ENCODE results near the gene GARNL3. TPM values are rescaled to one million over a fixed set of nuclear protein-coding genes. Genes with fewer than 3 reads are reported as not detected.

Gene GARNL3
- total RNA-seq, 3 donors from 2014 or later: 13.4 to 44.8 (median 26.2) TPM

DNA sequence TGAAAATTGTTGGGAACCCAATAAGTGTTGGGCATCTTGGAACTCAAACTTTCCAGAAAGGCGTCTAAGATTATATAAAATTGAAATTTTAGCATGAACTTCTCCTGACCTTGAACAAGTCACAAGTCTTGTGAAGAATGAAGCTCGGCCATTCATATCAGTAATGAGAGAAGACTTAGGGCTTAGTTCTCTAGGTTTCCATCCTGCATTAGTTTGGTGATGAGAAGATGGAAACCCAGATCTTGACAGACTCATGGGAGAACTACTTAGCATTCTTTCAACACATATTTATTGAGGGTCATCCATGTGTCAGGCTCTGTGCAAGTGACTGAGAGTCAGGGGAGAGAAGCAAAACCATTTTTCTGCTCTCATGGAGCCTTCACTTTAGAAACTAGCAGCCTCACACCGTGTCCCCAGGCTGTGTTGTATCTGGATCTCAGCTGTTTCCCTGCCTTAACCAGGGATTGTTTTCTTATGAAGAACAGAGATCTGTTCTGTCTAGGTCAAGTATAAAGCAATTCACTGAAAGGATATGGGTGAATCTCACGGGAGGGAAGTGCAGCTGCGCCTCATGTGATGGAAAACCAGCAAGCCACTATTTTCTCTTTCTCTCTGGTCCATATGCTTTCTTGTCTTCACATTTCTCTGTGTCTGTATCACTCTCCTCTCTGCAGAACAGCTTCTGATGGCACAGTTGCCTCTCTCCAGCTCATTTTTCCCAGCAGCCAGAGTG is 3.4 kb downstream of the GARNL3 start:
- H3K36me3 ChIP-seq: no peaks in the 10 kb centered on the region
- H3K27ac ChIP-seq: no peak overlapping the region
- intact Hi-C loops (cut with DNase I; ENCODE audit: low total_unique reads): no loop called here
- H3K27me3 ChIP-seq: no peaks in the 10 kb centered on the region
- TF ChIP-seq POLR2AphosphoS5 (IDR thresholded peaks at IDR 0.05): no peak
- no peak for TF ChIP-seq POLR2A (IDR thresholded peaks at IDR 0.05)
- TF ChIP-seq, protein P1, sequence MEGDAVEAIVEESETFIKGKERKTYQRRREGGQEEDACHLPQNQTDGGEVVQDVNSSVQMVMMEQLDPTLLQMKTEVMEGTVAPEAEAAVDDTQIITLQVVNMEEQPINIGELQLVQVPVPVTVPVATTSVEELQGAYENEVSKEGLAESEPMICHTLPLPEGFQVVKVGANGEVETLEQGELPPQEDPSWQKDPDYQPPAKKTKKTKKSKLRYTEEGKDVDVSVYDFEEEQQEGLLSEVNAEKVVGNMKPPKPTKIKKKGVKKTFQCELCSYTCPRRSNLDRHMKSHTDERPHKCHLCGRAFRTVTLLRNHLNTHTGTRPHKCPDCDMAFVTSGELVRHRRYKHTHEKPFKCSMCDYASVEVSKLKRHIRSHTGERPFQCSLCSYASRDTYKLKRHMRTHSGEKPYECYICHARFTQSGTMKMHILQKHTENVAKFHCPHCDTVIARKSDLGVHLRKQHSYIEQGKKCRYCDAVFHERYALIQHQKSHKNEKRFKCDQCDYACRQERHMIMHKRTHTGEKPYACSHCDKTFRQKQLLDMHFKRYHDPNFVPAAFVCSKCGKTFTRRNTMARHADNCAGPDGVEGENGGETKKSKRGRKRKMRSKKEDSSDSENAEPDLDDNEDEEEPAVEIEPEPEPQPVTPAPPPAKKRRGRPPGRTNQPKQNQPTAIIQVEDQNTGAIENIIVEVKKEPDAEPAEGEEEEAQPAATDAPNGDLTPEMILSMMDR (IDR thresholded peaks at IDR 0.05): no peak
- no peaks in the 10 kb centered on the region for H3K9me3 ChIP-seq
- DNase-seq (ENCODE audit: low spot score in 2 of 2): no peak
- no peak overlapping the region for H3K4me3 ChIP-seq
- no peaks in the 10 kb centered on the region for H3K4me1 ChIP-seq

DNA sequence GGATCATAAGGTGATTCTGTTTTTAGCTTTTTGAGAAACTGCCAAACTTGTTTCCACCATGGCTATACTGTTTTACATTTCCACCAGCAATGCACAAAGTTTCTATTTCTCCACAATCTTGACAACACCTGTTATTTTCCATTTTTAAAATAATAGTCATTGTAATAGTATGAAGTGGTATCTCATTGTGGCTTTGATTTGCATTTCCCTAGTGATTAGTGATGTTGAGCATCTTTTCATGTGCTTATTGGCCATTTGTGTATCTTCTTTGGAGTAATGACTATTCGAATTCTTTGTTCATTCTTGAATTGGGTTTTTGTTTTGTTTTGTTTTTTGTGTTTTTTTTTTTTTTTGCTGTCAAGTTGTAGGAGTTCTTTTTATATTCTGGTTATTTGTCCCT is 4.9 kb downstream of the GARNL3 start:
- no peaks in the 10 kb centered on the region for H3K9me3 ChIP-seq
- intact Hi-C loops (cut with DNase I; ENCODE audit: low total_unique reads): no loop called here
- no peak overlapping the region for H3K27ac ChIP-seq
- no peaks in the 10 kb centered on the region for H3K36me3 ChIP-seq
- H3K27me3 ChIP-seq: no peaks in the 10 kb centered on the region
- no peaks in the 10 kb centered on the region for H3K4me1 ChIP-seq
- TF ChIP-seq POLR2AphosphoS5 (IDR thresholded peaks at IDR 0.05) (no peak), POLR2A (IDR thresholded peaks at IDR 0.05) (no peak)
- TF ChIP-seq, protein P1 (IDR thresholded peaks at IDR 0.05): no peak
- DNase-seq (ENCODE audit: low spot score in 2 of 2): no peak
- H3K4me3 ChIP-seq: no peak overlapping the region

DNA sequence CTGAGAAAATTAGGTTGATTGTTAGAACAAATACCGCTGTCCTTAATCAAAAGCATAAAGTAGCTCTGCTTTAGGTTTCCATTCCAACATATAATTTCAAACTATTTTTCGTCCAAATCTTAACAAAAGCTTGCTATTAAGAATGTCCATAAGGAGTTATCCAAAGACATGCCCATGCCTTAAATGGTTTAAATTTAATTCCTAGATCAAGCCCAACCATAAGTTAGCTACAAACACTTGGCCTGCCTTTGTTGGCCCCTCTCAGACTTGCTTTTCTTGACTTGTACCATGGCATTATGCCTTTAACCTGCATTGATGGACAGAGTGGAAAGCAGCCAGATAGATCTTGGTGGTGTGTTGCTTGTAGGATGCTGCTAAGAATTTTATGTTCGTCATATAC is 8.8 kb downstream of the GARNL3 start:
- no peaks in the 10 kb centered on the region for H3K36me3 ChIP-seq
- no peaks in the 10 kb centered on the region for H3K27me3 ChIP-seq
- H3K27ac ChIP-seq: no peak overlapping the region
- DNase-seq (ENCODE audit: low spot score in 2 of 2): no peak
- intact Hi-C loops (cut with DNase I; ENCODE audit: low total_unique reads): no loop called here
- TF ChIP-seq POLR2A (IDR thresholded peaks at IDR 0.05): no peak
- no peak for TF ChIP-seq POLR2AphosphoS5 (IDR thresholded peaks at IDR 0.05)
- TF ChIP-seq, protein P1 (IDR thresholded peaks at IDR 0.05): no peak
- H3K4me3 ChIP-seq: no peak overlapping the region
- no peaks in the 10 kb centered on the region for H3K4me1 ChIP-seq
- H3K9me3 ChIP-seq: no peaks in the 10 kb centered on the region

DNA sequence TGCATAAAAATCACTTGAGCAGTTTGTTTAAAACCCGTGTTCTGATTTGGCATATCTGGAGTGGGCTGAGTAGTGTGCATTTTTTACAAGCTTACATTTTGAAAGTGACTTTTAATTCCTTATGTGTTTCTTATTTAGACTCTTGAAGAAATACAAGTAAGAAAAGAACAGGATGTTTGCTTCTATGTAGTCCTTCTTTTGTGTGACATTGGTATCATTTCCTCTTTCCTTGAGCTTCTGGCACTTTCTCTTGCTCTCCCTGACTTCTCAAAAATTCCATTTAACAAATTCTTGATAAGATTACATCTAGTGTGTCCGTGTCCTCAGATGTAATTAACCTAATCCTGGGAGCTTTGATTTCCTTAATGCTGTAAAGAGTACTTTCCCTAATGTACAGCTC is 12.5 kb downstream of the GARNL3 start:
- intact Hi-C loops (cut with DNase I; ENCODE audit: low total_unique reads): no loop called here
- Histone ChIP-seq H3K27ac (no peak overlapping the region), H3K27me3 (no peaks in the 10 kb centered on the region), H3K36me3 (no peaks in the 10 kb centered on the region), H3K4me1 (no peaks in the 10 kb centered on the region), H3K9me3 (no peaks in the 10 kb centered on the region), H3K4me3 (no peak overlapping the region)
- DNase-seq (ENCODE audit: low spot score in 2 of 2): no peak
- TF ChIP-seq, protein P1 (IDR thresholded peaks at IDR 0.05): no peak
- TF ChIP-seq POLR2AphosphoS5 (IDR thresholded peaks at IDR 0.05): no peak
- TF ChIP-seq POLR2A (IDR thresholded peaks at IDR 0.05): no peak

DNA sequence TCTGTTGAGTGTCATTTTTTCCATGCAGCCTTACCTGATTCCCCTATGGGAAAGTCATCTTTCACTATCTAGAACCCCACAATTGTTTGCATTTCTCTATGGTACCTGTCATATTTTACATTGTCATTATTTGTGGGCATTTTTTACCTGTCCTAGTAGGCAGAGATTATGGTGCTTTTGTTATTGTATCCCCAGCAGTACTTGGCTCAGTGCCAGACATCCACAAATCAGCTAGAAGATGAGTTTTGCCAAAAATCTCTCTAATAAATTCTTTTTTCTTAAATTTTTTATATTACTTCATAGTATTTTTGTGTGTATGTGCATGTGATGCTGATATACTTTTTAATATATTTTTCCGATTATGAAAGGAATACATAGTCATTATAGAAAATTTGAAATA is 13.2 kb downstream of the GARNL3 start:
- Histone ChIP-seq H3K36me3 (no peaks in the 10 kb centered on the region), H3K27me3 (no peaks in the 10 kb centered on the region), H3K27ac (no peak overlapping the region), H3K9me3 (no peaks in the 10 kb centered on the region), H3K4me1 (no peaks in the 10 kb centered on the region), H3K4me3 (no peak overlapping the region)
- TF ChIP-seq, protein P1 (IDR thresholded peaks at IDR 0.05): no peak
- TF ChIP-seq POLR2A (IDR thresholded peaks at IDR 0.05): no peak
- TF ChIP-seq POLR2AphosphoS5 (IDR thresholded peaks at IDR 0.05): no peak
- DNase-seq (ENCODE audit: low spot score in 2 of 2): no peak
- intact Hi-C loops (cut with DNase I; ENCODE audit: low total_unique reads): no loop called here

Data from breast epithelium (tissue), 4 donors.